ENCODE results near the gene RBM20. TPM values are rescaled to one million over a fixed set of nuclear protein-coding genes. Genes with fewer than 3 reads are reported as not detected.

Gene RBM20
- total RNA-seq, 1 experiment from 2014 or later, result 0.06 TPM

DNA sequence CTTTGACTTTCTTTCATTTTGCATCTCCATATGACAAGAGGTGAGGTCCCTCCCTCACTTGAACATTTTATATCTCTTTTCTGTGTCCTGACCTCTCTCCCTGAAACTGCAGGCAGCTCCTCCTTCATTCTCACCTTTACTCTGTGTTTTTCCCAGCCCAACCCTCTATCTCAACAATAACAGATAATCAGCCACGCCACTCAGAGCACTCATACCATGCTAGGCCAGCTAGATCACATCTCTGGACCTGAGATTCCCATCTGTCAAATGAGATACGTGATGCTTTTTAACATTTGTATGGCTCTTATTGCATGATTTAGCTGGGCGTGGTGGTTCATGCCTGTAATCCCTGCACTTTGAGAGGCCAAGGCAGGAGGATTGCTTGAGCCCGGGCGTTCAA lies 164.5 kb downstream of the RBM20 start:
- no peak for DNase-seq (ENCODE audit: low read depth)

DNA sequence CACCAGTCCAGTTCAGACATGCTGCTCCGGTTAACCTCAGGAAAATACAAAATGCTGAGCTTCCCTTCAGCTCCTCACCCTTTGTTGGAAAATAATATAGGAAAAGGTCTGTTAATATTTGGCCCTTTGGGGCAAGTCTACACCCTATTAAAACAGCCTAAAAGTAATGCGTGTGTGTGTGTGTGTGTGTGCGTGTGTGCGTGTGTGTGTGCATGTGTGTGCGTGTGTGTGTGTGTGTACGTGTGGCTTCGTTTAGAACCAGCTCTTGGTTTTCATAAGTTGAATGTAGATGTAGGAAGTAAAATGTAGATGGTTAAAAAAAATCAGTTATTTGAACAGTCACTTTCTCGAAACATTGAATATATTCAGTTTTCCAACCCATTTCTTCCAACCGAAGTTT lies 166.5 kb downstream of the RBM20 start:
- DNase-seq (ENCODE audit: low read depth), result no peak

- DNase-seq (ENCODE audit: low read depth), result no peak
Measured at GRCh38 chr10:110811791-110812581, 167.8 kb downstream of the RBM20 start.

- no peak for DNase-seq (ENCODE audit: low read depth)
Measured at GRCh38 chr10:110812583-110812982, 168.4 kb downstream of the RBM20 start.

DNA sequence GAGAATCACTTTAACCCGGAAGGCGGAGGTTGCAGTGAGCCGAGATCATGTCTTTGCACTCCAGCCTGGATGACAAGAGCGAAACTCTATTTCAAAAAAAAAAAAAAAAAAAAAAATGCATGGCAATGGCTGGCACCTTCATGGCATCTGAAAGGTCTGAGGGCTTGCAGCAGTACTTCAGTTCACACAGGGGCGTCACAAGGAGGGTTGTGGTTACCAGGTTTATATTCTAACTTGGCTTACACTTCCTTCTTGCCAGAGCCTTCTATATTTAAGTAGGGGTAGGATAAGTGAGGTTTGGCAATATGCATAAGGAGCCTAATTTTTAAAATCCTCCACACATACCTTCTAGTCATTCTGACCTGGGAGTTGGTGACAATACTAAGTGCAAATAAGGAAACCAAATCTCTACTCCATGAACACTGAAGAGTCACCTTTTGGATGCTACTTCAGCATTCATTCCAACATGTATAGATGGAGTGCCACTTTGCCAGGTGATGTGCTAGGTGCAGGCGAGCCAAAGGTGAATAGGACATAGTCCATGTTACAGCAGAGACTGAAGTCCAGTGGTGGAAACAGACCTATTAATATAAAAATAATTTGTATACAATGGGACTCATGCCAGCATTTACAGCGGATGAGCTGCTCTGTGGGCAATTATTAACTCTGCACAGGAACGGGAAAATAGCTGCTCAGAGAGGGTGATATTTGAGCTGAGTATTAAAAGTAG lies 169.8 kb downstream of the RBM20 start:
- no peak for DNase-seq (ENCODE audit: low read depth)

- DNase-seq (ENCODE audit: low read depth), result no peak
Measured at GRCh38 chr10:110815354-110816004, 171.3 kb downstream of the RBM20 start.

DNA sequence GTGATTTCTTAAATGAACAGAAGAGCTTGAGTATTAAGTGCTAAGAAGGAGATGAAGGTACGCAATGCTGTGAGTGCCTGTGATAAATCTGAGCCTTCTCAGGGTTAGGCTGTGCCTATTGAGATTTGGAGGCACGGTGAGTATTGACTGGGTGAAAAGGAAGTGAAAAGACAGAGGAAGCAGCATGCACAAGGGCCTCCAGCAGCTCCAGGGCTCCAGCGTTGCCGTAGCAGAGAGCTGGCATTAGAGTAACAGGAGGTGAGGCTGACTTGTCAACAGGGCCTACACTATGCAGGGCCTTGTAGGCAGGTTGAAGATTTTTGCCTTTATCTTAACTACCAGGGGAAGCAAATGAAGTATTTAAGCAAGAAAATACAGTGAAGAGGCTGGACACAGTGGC lies 173.5 kb downstream of the RBM20 start:
- no peak for DNase-seq (ENCODE audit: low read depth)

- DNase-seq (ENCODE audit: low read depth), result no peak
Measured at GRCh38 chr10:110818311-110819256, 174.4 kb downstream of the RBM20 start.

DNA sequence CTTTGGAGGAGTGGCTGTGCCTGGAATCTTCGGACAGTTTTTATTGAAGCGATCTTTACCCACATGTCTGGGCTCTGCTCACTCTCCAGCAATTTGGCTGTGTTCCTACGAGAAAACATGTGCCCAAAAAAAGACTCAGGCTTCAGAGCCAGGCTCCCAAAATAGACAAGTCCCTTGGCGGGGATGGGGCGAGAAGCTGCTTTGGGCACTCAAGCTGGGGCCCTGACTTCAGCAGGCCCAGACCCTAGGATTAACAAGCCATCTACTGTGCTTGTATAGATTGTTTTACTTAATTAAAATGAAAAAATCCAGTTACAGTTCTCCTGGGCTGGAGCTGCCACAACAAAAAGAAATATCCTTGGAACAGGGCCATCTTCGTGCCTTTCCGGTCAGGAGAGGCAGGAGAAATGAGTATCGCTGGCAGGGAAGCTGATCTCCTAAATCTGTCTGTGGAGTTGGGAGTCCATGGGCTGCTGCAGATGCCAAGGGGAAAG lies 176.2 kb downstream of the RBM20 start:
- no peak for DNase-seq (ENCODE audit: low read depth)

DNA sequence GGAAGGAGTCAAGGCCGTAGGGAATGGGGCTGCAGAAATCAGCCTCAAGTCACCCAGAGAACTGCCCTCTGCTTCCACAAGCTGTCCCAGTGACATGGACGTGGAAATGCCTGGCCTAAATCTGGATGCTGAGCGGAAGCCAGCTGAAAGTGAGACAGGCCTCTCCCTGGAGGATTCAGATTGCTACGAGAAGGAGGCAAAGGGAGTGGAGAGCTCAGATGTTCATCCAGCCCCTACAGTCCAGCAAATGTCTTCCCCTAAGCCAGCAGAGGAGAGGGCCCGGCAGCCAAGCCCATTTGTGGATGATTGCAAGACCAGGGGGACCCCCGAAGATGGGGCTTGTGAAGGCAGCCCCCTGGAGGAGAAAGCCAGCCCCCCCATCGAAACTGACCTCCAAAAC lies 177.4 kb downstream of the RBM20 start:
- no peak for DNase-seq (ENCODE audit: low read depth)

DNA sequence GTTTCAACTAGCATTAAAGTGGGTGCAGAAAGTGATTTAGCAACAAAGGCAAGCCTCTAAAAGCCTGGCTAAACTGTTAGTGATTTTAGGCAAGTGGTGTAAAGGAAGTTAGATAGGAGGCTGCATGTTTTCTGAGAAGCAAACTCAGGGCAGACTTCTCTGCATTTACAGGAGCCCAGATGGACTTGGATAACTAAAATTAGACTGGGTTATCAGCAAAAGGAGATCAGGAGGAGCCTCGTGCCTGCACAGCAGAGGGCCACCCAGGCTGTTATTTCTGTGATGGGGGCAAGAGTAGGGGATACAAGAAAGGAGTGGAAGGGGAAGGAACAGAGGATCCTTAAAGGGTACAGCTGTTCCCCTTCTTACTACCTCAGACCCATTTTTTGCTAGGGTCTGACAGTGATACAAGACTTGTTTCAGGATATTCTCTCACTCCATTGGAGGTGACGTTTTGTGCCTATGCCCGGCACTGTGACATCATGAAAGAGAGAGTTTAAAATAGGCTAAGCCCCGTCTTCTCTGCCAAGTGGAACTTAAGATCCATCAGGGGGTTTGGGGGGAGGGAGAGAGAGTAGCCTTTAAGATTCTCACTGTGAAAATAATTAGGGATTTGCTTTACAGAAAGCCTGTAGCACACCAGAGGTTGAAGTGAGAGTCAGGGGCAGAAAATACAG lies 178.0 kb downstream of the RBM20 start:
- DNase-seq (ENCODE audit: low read depth), result no peak

GRCh38 chr10:110822712-110823311 lies 178.7 kb downstream of the RBM20 start:
- DNase-seq (ENCODE audit: low read depth), result no peak

DNA sequence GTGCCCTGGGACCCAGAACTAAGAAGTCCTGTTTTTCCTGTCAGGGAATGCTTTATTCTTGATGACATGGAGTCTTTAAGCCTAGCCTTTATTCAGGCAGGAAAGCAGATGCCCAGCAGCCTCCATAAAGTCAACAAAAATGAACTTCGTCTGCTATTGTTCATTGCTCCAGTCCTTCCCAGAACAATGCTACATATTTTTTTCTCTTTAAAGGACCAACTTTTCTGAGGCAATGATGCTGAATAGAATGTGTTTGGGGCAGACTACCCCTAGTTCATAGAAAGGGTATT lies 180.0 kb downstream of the RBM20 start:
- DNase-seq (ENCODE audit: low read depth), result no peak

DNA sequence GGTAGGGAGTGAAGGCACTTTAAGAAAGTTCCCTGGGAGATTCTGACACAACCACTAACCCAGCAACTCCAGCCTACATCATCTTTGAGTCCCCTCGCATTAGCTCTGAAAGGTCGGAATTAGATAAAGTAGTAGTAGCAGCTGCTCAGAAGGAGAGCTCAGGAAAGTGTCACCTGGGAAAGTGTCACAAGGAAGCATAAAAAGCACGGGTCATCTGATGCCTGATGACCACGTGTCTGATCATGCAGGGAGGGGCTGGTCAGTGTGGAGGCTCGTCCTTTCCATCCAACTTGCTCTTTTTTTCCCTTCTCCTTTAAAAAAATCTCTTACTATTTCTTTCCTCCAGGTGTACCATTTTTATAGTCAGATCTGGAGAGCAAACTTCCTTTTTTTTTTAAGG lies 180.5 kb downstream of the RBM20 start:
- DNase-seq (ENCODE audit: low read depth), result no peak

DNA sequence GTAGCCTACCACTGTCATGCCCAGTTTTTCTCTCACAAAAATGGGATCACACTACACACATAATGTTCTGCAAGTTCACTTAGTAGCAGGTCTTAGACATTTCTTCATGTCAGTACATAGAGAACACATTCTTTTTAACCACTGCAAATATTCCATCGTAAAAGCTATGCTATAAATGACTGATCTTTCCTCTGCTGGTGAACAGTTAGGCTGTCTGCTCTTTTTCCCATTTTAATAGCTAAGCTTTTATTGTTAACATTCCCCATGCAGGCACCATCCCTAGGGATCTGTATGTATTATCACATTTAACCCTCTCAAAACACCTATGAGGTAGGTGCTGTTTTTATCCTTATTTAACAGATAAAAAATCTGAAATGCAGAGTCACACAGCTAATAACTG lies 181.4 kb downstream of the RBM20 start:
- DNase-seq (ENCODE audit: low read depth), result no peak

- DNase-seq (ENCODE audit: low read depth), result no peak
Measured at GRCh38 chr10:110827410-110827809, 183.3 kb downstream of the RBM20 start.

DNA sequence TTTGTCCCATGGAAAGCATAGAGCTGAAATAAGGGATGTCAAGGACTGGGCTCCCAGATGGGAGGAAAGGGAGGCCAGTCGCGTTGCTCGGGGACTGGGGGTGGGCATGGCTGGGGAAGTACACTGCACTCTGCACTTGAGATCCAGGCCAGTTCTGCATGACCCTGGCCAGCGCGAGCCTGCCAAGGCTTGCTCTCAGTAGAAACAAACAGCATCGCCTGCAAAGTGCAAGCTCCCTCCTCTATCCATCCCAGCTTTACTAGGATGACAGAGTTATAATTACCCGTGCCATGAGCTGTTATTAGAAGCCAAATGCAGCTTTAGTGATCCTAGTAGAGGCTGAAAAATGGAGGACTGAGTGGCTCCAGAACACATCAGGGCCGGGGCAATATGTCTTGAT lies 183.7 kb downstream of the RBM20 start:
- no peak for DNase-seq (ENCODE audit: low read depth)

DNA sequence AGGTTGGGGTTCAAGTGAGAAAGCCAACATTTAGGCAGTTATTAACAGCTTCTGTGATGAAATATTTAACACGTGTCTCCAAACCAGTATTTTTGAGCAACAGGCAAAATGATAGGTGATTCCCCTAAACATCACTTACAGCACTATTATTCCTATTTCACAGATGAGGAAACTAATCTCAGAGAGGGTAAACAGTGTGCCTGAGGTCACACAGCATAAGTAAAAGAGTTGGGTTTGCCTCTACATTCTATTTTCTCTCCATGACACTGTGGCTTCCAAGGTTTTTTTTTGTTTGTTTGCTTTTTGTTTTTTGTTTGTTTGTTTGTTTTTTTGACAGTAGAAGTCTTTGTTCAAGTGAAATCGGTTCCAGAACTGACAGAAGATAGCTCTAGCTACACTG lies 184.4 kb downstream of the RBM20 start:
- no peak for DNase-seq (ENCODE audit: low read depth)

DNA sequence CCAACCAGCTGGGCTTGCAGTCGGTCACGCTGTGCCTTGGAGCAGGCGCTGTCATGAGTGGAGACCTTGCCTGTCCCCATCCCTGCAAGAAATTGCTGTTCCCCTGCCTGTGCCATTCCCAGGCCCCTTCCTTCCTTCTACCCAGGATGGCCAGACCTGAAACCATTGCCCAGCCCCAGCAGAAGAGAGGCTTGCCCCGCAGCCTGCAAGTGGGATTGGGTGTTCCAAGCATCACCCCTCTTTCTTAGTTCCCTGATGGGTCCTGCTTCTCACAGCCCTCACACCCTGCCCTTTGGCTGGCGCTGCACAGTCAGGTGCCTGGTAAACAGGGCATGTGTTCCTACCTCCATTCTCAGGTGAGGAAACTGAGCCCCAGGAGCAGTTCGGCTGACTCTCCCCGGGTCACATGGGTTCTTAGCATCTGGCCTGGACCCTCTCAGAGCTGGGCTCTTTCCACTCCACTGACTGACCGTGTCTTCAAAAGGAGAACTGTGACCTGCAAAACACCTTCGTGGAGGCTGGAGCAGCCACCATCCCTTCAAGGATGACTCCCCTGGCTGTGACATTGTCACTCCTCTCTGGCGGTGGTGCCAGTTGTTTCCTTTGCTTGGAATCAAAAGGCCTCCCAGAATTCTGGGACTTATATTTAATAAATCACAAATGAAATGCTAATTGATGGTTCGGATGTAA lies 185.7 kb downstream of the RBM20 start:
- DNase-seq (ENCODE audit: low read depth), result no peak
